ENCODE data around the gene AANAT. TPM values are rescaled to one million over a fixed set of nuclear protein-coding genes. Genes with fewer than 3 reads are reported as not detected.

Gene AANAT
- total RNA-seq, 3 donors from 2014 or later = not detected

DNA sequence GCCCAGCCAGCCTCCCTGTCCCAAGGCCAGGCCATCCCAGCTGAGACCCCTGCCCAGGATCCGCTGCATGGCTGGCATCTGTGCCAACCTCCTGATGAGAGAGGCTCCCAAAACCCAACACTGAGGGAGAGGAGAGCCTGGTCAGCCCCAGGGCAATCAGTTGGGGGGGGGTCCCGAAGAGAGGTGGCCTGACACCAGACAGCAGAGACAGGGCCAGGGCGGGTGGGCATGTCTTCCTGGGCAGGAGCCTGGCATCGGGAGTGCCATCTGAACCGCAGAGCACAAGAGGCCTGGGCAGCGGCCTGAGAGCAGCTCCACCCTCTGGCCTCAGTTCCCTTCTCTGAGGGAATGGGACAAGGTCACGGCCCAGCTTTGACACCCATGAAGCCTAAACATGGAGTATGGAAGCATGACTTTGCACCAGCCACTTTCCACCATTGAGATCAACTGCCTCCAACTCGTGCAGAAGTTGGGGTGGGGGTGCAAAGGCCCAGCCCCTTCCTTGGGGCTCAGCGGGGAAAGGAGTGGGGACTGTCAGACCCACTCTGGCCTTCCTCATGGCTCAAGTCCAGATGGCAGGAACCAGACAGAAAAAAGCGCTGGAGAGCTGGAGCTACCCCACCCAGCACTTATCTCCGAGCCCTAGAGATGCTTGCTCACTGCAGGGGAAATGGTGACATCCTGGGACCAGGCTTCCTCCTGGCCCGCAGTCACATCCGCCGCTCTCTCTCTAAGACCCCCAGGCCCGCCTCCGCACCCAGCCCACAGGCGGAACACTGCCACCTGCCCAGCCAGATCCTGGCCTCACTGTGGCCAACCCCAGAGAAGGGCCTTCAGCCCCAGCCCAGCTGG, 24.1 kb downstream of the AANAT start:
- no peaks in the 10 kb centered on the region for H3K27me3 ChIP-seq
- intact Hi-C loops (cut with DNase I; ENCODE audit: low total_unique reads) = no loop called here
- DNase-seq (ENCODE audit: low spot score in 2 of 2) = no peak
- H3K4me1 ChIP-seq = peaks cover 0 to 7% of the 10 kb centered on the region in 2 donors
- H3K9me3 ChIP-seq = no peaks in the 10 kb centered on the region
- H3K36me3 ChIP-seq = no peaks in the 10 kb centered on the region
- peak overlapping the region in 1 of 2 donors; percentile 77 for H3K27ac ChIP-seq
- TF ChIP-seq, protein P1, sequence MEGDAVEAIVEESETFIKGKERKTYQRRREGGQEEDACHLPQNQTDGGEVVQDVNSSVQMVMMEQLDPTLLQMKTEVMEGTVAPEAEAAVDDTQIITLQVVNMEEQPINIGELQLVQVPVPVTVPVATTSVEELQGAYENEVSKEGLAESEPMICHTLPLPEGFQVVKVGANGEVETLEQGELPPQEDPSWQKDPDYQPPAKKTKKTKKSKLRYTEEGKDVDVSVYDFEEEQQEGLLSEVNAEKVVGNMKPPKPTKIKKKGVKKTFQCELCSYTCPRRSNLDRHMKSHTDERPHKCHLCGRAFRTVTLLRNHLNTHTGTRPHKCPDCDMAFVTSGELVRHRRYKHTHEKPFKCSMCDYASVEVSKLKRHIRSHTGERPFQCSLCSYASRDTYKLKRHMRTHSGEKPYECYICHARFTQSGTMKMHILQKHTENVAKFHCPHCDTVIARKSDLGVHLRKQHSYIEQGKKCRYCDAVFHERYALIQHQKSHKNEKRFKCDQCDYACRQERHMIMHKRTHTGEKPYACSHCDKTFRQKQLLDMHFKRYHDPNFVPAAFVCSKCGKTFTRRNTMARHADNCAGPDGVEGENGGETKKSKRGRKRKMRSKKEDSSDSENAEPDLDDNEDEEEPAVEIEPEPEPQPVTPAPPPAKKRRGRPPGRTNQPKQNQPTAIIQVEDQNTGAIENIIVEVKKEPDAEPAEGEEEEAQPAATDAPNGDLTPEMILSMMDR (IDR thresholded peaks at IDR 0.05) = no peak
- no peak for TF ChIP-seq POLR2A (IDR thresholded peaks at IDR 0.05)
- TF ChIP-seq POLR2AphosphoS5 (IDR thresholded peaks at IDR 0.05) = no peak
- H3K4me3 ChIP-seq = no peak overlapping the region

DNA sequence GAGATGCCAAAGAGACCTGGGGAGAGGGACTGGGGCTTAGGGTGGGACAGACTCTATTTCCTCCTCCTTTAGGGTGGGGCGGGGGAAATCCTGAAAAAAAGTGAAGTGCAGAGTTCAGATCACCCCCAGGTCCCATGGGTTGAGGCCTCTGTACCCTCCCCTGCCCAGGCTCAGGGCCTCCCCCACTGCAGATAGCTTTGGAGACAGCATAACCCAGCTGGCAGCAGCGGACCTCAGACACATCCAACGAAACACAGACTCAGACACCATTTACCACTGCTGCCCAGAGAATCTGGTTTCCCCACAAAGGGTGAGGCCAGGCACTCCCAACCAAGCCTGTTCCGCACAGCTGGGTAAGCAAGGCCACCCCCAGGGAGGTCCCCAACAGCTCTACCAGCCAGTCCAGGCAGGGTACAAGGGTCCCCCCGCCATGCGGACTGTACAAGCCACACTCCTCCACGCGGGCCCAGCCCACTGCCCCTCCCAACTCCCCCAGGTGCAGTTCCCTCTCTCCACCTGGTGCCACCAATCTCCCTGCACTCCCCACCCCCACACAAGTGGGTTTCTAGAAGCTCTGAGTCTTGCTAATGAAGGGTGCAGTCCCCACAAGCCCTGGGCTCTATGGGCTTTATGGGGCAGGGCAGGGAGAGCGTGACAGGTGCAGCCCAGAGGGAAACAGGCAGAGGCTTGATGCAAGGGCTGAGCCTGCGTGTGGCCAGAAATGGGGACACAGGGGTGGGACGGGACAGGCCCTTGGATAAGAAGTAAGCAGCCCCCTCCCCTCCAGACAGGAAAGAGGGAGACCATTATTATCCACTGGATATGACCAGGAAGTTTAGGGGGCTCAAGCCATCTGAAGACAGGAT, 25.0 kb downstream of the AANAT start:
- Histone ChIP-seq H3K27ac (peak overlapping the region; percentile 10 to 77), H3K27me3 (no peaks in the 10 kb centered on the region), H3K4me1 (peaks cover 0 to 7% of the 10 kb centered on the region in 2 donors), H3K9me3 (no peaks in the 10 kb centered on the region), H3K36me3 (no peaks in the 10 kb centered on the region), H3K4me3 (peak overlapping the region; percentile 3 to 23 (median 5))
- no peak for TF ChIP-seq POLR2AphosphoS5 (IDR thresholded peaks at IDR 0.05)
- TF ChIP-seq, protein P1 (IDR thresholded peaks at IDR 0.05) = no peak
- TF ChIP-seq POLR2A (IDR thresholded peaks at IDR 0.05) = no peak
- DNase-seq (ENCODE audit: low spot score in 2 of 2) = no peak
- intact Hi-C loops (cut with DNase I; ENCODE audit: low total_unique reads) = no loop called here

DNA sequence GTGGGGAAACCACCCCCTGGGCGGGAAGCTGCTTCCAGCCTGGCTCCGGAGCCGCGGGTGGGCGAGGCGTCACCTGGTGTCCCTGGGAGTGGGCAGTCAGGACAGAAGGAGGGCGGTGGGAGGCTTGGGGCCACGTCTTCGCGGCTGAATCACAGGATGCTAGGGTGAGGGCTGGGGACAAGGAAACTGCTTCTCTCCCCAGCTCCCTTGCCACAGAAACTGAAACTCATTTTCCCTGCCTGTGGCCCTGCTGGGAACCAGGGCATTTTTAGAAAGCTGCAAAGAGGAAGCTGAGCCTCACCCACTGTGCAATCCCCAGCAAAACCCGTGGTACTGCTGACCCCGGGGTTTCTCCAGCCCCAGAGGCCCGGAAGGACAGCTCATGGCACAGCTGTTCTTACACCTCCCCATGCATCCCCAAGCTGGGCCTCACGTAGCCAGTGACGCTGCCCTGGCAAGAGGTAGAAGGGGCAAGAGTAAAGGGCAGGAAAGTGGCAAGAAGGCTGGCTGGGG, 25.6 kb downstream of the AANAT start:
- H3K27ac ChIP-seq = peak overlapping the region; percentile 10 to 77
- TF ChIP-seq POLR2AphosphoS5 (IDR thresholded peaks at IDR 0.05) = peak in 1 of 3 donors; percentile 9
- no peak for TF ChIP-seq POLR2A (IDR thresholded peaks at IDR 0.05)
- H3K27me3 ChIP-seq = no peaks in the 10 kb centered on the region
- DNase-seq (ENCODE audit: low spot score in 2 of 2) = no peak
- H3K36me3 ChIP-seq = no peaks in the 10 kb centered on the region
- H3K4me1 ChIP-seq = peaks cover 0 to 13% of the 10 kb centered on the region in 2 donors
- peak overlapping the region; percentile 3 to 23 (median 5) for H3K4me3 ChIP-seq
- no peaks in the 10 kb centered on the region for H3K9me3 ChIP-seq
- intact Hi-C loops (cut with DNase I; ENCODE audit: low total_unique reads) = no loop called here

DNA sequence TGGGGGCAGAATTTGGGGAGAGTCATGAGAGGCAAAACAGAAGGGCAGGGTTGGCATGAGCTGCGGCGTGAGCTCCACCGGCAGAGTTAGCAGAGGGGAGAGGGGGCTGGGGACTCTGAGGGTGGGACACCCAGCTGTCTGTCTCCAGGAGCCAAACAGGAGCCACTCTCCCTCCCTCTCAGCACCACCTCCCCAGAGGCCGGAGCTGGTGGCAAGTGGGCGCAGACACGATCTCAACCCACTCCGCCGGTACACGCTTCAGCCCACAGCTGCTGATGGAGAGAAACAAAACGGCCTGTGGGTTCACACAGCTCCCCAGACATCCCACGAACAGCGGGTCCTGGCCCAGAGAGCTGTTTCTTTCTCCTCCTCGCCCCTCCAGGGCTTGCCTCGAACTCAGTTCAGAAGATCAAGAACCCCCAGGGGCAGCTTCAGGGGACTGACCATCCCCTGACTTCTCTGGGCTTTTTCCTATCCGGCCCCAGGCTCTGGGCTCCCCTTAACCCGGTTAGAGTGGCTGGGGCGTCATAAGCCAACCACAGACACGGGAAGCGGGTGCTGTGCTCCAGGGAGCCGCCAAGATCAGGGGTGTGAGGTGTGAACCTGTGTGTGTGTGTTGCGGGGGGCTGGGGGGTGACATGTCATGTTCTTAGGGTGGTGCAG, 26.2 kb downstream of the AANAT start:
- TF ChIP-seq POLR2A (IDR thresholded peaks at IDR 0.05) (no peak), POLR2AphosphoS5 (IDR thresholded peaks at IDR 0.05) (no peak)
- TF ChIP-seq, protein P1 (IDR thresholded peaks at IDR 0.05) = no peak
- no peak for DNase-seq (ENCODE audit: low spot score in 2 of 2)
- Histone ChIP-seq H3K27ac (peak overlapping the region; percentile 10 to 77), H3K27me3 (no peaks in the 10 kb centered on the region), H3K9me3 (no peaks in the 10 kb centered on the region), H3K4me3 (peak overlapping the region in 1 of 3 donors; percentile 23), H3K36me3 (no peaks in the 10 kb centered on the region), H3K4me1 (peaks cover 2 to 16% of the 10 kb centered on the region in 2 donors)
- intact Hi-C loops (cut with DNase I; ENCODE audit: low total_unique reads) = no loop called here
